Liver (tissue), 9 donors: ENCODE data around the gene SMC2. TPM values are rescaled to one million over a fixed set of nuclear protein-coding genes. Genes with fewer than 3 reads are reported as not detected.

Experiments used
- DNase-seq: peaks from one replicate; pipeline ENCODE4 v3.0.0-alpha.2; 2017; ENCODE audit warnings: low spot score
- H3K27ac ChIP-seq, 2 donors: one replicate each; pipeline ENCODE4 v1.7.0; 2013; ENCODE audit warnings: inconsistent platforms in 2 of 2, low read length in 2 of 2, control low read depth in 1 of 2, low read depth in 1 of 2, mild to moderate bottlenecking in 1 of 2
- H3K27me3 ChIP-seq, 4 donors: one replicate each; pipeline versions ENCODE4 v1.6.1 to v1.7.0; 2013; ENCODE audit warnings: low read length in 3 of 4, inconsistent platforms in 1 of 4, mild to moderate bottlenecking in 1 of 4, moderate library complexity in 1 of 4; ENCODE audit not compliant: control insufficient read depth in 4 of 4, insufficient read depth in 4 of 4
- H3K36me3 ChIP-seq, 4 donors: one replicate each; pipeline versions ENCODE4 v1.6.1 to v1.7.0; 2013; ENCODE audit warnings: low read length in 3 of 4, mild to moderate bottlenecking in 3 of 4, low read depth in 1 of 4, moderate library complexity in 1 of 4; ENCODE audit not compliant: control insufficient read depth in 4 of 4, insufficient read depth in 3 of 4
- H3K4me1 ChIP-seq, 4 donors: one replicate each; pipeline versions ENCODE4 v1.6.1 to v1.7.0; 2013; ENCODE audit warnings: low read length in 3 of 4, mild to moderate bottlenecking in 3 of 4, moderate library complexity in 1 of 4; ENCODE audit not compliant: control insufficient read depth in 4 of 4, insufficient read depth in 4 of 4
- H3K4me3 ChIP-seq, 3 donors: one replicate each; pipeline versions ENCODE4 v1.6.1 to v1.7.0; 2013; ENCODE audit warnings: low read length in 3 of 3, control low read depth in 1 of 3, low read depth in 1 of 3, mild to moderate bottlenecking in 1 of 3
- H3K9ac ChIP-seq, 2 donors: one replicate each; pipeline ENCODE4 v1.7.0; 2013; ENCODE audit warnings: low read length in 2 of 2, mild to moderate bottlenecking in 2 of 2, moderate library complexity in 2 of 2, control low read depth in 1 of 2, low read depth in 1 of 2
- H3K9me3 ChIP-seq, 4 donors: one replicate each; pipeline versions ENCODE4 v1.6.1 to v1.7.0; 2013; ENCODE audit warnings: low read length in 3 of 4; ENCODE audit not compliant: control insufficient read depth in 4 of 4
- FOXA1 ChIP-seq: IDR thresholded peaks from 2 replicates; pipeline ENCODE4 v1.6.1; 2016; ENCODE audit warnings: antibody characterized with exemption
- FOXA2 ChIP-seq: IDR thresholded peaks from 2 replicates; pipeline ENCODE4 v1.6.1; 2016; ENCODE audit warnings: antibody characterized with exemption
- GABPA ChIP-seq, 2 donors: IDR thresholded peaks in 1 of 2; conservative IDR thresholded peaks in 1 of 2; 2 replicates each; pipeline ENCODE4 v1.6.1; 2016; ENCODE audit warnings: antibody characterized with exemption in 2 of 2, mild to moderate bottlenecking in 1 of 2, moderate library complexity in 1 of 2
- HNF4A ChIP-seq, 2 donors: conservative IDR thresholded peaks; 2 replicates each; pipeline ENCODE4 v1.6.1; 2016; ENCODE audit warnings: antibody characterized with exemption in 2 of 2, mild to moderate bottlenecking in 2 of 2
- HNF4G ChIP-seq: IDR thresholded peaks from 2 replicates; pipeline ENCODE4 v1.6.1; 2016; ENCODE audit warnings: antibody characterized with exemption
- JUND ChIP-seq, 2 donors: IDR thresholded peaks; 2 replicates each; pipeline ENCODE4 v1.6.1; 2016; ENCODE audit warnings: antibody characterized with exemption in 2 of 2
- NR2F2 ChIP-seq: IDR thresholded peaks from 2 replicates; pipeline ENCODE4 v1.6.1; 2016; ENCODE audit warnings: antibody characterized with exemption
- RAD21 ChIP-seq, 2 donors: IDR thresholded peaks; 2 replicates each; pipeline ENCODE4 v1.6.1; 2016; ENCODE audit warnings: antibody characterized with exemption in 2 of 2, mild to moderate bottlenecking in 2 of 2
- REST ChIP-seq: IDR thresholded peaks from 2 replicates; pipeline ENCODE4 v1.6.1; 2016; ENCODE audit warnings: antibody characterized with exemption, mild to moderate bottlenecking
- RXRA ChIP-seq, 2 donors: IDR thresholded peaks; 2 replicates each; pipeline ENCODE4 v1.6.1; 2017 to 2018; ENCODE audit warnings: antibody characterized with exemption in 2 of 2, mild to moderate bottlenecking in 1 of 2
- TAF1 ChIP-seq: conservative IDR thresholded peaks from 2 replicates; pipeline ENCODE4 v1.6.1; 2016; ENCODE audit warnings: antibody characterized with exemption, mild to moderate bottlenecking
- YY1 ChIP-seq: IDR thresholded peaks from 2 replicates; pipeline ENCODE4 v1.6.1; 2016; ENCODE audit warnings: antibody characterized with exemption, mild to moderate bottlenecking
- WGBS: extraction: QIAGEN DNeasy Blood & Tissue Kit; methylation state at CpG from one replicate; pipeline ENCODE4 v1.1.7; 2013; 5-methylcytosine and 5-hydroxymethylcytosine counted together
- polyA plus RNA-seq, 2 donors: library from polyadenylated mRNA; stranded (reverse) in 1 of 2; unstranded in 1 of 2; fragments of 200-250 nt in 1 of 2; fragments of >200 nt in 1 of 2; fragmentation: Nextera tagmentation in 1 of 2; extraction: Ambion mirVana in 1 of 2; gene quantifications; one replicate each; pipeline versions ENCODE4 v1.2.1 to v1.2.3, GENCODE V29; 2013 to 2015
- total RNA-seq, 2 donors: library from RNA; depleted of rRNA; stranded (reverse); fragments of >200 nt; gene quantifications; one replicate each; pipeline ENCODE4 v1.2.3, GENCODE V29; 2014
- TF ChIP-seq, protein P1 (sequence below): IDR thresholded peaks from 2 replicates; pipeline ENCODE4 v1.6.1; 2016; ENCODE audit warnings: antibody characterized with exemption
- TF ChIP-seq, protein P2 (sequence below): fragments of 150-350 bp; IDR thresholded peaks from 2 replicates; pipeline ENCODE4 v1.5.1; 2017; ENCODE audit warnings: improper control_type of control experiment, low read depth, low read length; ENCODE audit not compliant: missing input control
- TF ChIP-seq, protein P3 (sequence below): IDR thresholded peaks from 2 replicates; pipeline ENCODE4 v1.6.1; 2016; ENCODE audit warnings: antibody characterized with exemption
- donor health status: healthy.
- donor health status: healthy.
- donor health status: healthy.
- donor health status: healthy.
- donor health status: healthy.

Gene SMC2
- total and polyA plus RNA-seq, 4 donors: 2.1 to 26.3 (median 4.3) TPM

GRCh38 chr9:104091116-104091515 lies 3.0 kb upstream of the SMC2 start:
- peaks cover 7 to 23% (median 19%) of the 10 kb centered on the region in 4 donors for H3K4me1 ChIP-seq
- H3K4me3 ChIP-seq: no peak overlapping the region
- peaks cover 0 to 4% (median 0%) of the 10 kb centered on the region in 4 donors for H3K27me3 ChIP-seq
- no peak overlapping the region for H3K9ac ChIP-seq
- WGBS: 72% methylated on average over 8 of the region's 8 CpGs
- DNase-seq: no peak
- no peak for TF ChIP-seq FOXA1
- no peak for TF ChIP-seq TAF1
- no peak for TF ChIP-seq YY1
- no peak for TF ChIP-seq NR2F2
- TF ChIP-seq, protein P1, sequence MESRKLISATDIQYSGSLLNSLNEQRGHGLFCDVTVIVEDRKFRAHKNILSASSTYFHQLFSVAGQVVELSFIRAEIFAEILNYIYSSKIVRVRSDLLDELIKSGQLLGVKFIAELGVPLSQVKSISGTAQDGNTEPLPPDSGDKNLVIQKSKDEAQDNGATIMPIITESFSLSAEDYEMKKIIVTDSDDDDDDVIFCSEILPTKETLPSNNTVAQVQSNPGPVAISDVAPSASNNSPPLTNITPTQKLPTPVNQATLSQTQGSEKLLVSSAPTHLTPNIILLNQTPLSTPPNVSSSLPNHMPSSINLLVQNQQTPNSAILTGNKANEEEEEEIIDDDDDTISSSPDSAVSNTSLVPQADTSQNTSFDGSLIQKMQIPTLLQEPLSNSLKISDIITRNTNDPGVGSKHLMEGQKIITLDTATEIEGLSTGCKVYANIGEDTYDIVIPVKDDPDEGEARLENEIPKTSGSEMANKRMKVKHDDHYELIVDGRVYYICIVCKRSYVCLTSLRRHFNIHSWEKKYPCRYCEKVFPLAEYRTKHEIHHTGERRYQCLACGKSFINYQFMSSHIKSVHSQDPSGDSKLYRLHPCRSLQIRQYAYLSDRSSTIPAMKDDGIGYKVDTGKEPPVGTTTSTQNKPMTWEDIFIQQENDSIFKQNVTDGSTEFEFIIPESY: no peak
- TF ChIP-seq FOXA2: no peak
- no peak for TF ChIP-seq RAD21 (IDR thresholded peaks at IDR 0.05)
- TF ChIP-seq, protein P2, sequence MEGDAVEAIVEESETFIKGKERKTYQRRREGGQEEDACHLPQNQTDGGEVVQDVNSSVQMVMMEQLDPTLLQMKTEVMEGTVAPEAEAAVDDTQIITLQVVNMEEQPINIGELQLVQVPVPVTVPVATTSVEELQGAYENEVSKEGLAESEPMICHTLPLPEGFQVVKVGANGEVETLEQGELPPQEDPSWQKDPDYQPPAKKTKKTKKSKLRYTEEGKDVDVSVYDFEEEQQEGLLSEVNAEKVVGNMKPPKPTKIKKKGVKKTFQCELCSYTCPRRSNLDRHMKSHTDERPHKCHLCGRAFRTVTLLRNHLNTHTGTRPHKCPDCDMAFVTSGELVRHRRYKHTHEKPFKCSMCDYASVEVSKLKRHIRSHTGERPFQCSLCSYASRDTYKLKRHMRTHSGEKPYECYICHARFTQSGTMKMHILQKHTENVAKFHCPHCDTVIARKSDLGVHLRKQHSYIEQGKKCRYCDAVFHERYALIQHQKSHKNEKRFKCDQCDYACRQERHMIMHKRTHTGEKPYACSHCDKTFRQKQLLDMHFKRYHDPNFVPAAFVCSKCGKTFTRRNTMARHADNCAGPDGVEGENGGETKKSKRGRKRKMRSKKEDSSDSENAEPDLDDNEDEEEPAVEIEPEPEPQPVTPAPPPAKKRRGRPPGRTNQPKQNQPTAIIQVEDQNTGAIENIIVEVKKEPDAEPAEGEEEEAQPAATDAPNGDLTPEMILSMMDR: no peak
- no peak for TF ChIP-seq HNF4G
- no peak for TF ChIP-seq JUND (IDR thresholded peaks at IDR 0.05)
- TF ChIP-seq RXRA (IDR thresholded peaks at IDR 0.05): no peak
- TF ChIP-seq, protein P3, sequence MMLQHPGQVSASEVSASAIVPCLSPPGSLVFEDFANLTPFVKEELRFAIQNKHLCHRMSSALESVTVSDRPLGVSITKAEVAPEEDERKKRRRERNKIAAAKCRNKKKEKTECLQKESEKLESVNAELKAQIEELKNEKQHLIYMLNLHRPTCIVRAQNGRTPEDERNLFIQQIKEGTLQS: no peak
- TF ChIP-seq REST: no peak
- TF ChIP-seq HNF4A (conservative IDR thresholded peaks at IDR 0.05): no peak
- TF ChIP-seq GABPA (IDR thresholded peaks at IDR 0.05 in 1 of 2, conservative IDR thresholded peaks at IDR 0.05 in 1 of 2): no peak
- H3K27ac ChIP-seq: no peak overlapping the region
- no peaks in the 10 kb centered on the region for H3K36me3 ChIP-seq
- no peaks in the 10 kb centered on the region for H3K9me3 ChIP-seq

DNA sequence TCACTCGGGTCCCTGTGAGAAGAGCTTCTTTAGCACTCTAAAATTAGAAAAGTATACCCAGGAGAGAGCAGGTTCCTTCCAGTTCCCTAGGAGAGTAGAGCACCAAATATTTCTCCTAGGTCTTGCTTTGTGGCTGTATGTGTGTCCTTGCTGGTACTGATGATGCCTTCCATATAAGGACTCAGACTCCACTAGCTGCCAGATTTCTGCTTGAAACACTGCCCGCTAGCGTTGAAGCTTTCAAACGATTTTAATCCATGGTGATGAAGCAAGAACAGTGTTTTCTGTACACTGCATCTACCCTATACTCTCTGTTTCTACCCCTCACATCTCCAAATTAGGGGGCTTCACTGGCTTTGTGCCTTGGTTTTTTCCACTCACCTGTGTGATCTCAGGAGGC lies 2.4 kb upstream of the SMC2 start:
- Histone ChIP-seq H3K27ac (no peak overlapping the region), H3K9ac (no peak overlapping the region), H3K36me3 (no peaks in the 10 kb centered on the region), H3K4me3 (no peak overlapping the region), H3K27me3 (peaks cover 0 to 4% (median 0%) of the 10 kb centered on the region in 4 donors), H3K4me1 (peaks cover 7 to 23% (median 19%) of the 10 kb centered on the region in 4 donors), H3K9me3 (no peaks in the 10 kb centered on the region)
- peak; percentile 39 to 52 for TF ChIP-seq RAD21 (IDR thresholded peaks at IDR 0.05)
- TF ChIP-seq FOXA1: no peak
- no peak for DNase-seq
- WGBS: 44% methylated on average over 4 of the region's 4 CpGs
